Measurements from ENCODE around the gene FAM135A. TPM values are rescaled to one million over a fixed set of nuclear protein-coding genes. Genes with fewer than 3 reads are reported as not detected.
"Not testable (repeated sequence)": the region's sequence is repeated elsewhere in the genome, so short reads cannot be mapped to it uniquely, and the experiment has no call there.

Gene FAM135A
- total RNA-seq, 4 donors from 2014 or later: 52.2 to 119 (median 66.1) TPM

DNA sequence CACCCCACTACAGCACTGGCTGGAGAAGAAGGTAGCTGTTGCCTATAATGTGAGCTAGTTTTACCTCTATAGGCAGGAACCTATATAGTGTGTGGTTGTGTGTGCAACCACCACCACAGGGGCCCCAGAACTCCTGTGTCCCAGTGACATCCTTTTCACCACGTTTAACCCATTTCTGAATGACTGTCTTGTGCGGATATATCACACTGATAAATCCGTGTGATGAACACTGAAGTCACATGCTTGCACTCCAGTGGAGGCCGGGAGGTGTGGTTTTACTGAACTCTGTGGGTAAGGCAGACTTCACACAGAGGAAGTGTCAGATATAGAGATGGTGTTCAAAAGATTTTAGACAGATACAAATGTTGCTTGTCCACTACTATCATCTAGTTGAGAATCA is 185.9 kb downstream of the FAM135A start:
- TF ChIP-seq EP300 (IDR thresholded peaks at IDR 0.05) (no peak), POLR2AphosphoS5 (IDR thresholded peaks at IDR 0.05) (no peak), CTCF (IDR thresholded peaks at IDR 0.05) (no peak)
- no peak overlapping the region for H3K4me3 ChIP-seq
- DNase-seq (ENCODE audit: low spot score in 2 of 2): no peak
- 66% methylated on average over 4 of the region's 4 CpGs for WGBS
- no peaks in the 10 kb centered on the region for H3K27me3 ChIP-seq
- H3K9me3 ChIP-seq: no peaks in the 10 kb centered on the region
- H3K36me3 ChIP-seq: no peaks in the 10 kb centered on the region
- H3K27ac ChIP-seq: no peak overlapping the region
- H3K4me1 ChIP-seq: no peaks in the 10 kb centered on the region

DNA sequence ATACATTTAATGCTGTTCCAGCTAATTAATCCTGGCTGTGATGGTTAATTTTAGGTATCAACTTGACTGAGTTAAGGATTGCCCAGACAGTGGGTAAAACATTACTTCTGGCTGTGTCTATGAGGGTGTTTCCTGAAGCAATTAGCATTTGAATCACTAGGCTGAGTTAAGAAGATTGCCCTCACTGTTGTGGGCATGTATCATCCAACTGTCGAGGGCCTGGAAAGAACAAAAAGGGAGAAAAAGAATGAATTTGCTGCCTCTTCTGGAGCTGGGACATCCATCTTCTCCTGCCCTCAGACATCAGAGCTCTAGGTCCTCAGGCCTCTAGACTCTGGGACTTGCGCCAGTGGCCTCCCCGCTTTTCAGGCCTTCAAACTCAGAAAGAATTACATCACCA is 187.7 kb downstream of the FAM135A start:
- Histone ChIP-seq H3K4me3 (no peak overlapping the region), H3K36me3 (no peaks in the 10 kb centered on the region), H3K27ac (no peak overlapping the region), H3K9me3 (no peaks in the 10 kb centered on the region), H3K4me1 (no peaks in the 10 kb centered on the region), H3K27me3 (no peaks in the 10 kb centered on the region)
- DNase-seq (ENCODE audit: low spot score in 2 of 2): no peak
- TF ChIP-seq POLR2A (IDR thresholded peaks at IDR 0.05) (no peak), EP300 (IDR thresholded peaks at IDR 0.05) (no peak)
- 76% methylated on average over 3 of the region's 3 CpGs for WGBS

GRCh38 chr6:70604254-70604653 is 190.9 kb downstream of the FAM135A start:
- WGBS: 76% methylated on average over 4 of the region's 6 CpGs
- Histone ChIP-seq H3K36me3 (no peaks in the 10 kb centered on the region), H3K9me3 (no peaks in the 10 kb centered on the region), H3K4me3 (no peak overlapping the region), H3K4me1 (no peaks in the 10 kb centered on the region), H3K27ac (no peak overlapping the region), H3K27me3 (no peaks in the 10 kb centered on the region)
- TF ChIP-seq CTCF (IDR thresholded peaks at IDR 0.05): no peak
- TF ChIP-seq POLR2A (IDR thresholded peaks at IDR 0.05): no peak
- no peak for TF ChIP-seq EP300 (IDR thresholded peaks at IDR 0.05)
- no peak for TF ChIP-seq POLR2AphosphoS5 (IDR thresholded peaks at IDR 0.05)
- no peak for DNase-seq (ENCODE audit: low spot score in 2 of 2)

DNA sequence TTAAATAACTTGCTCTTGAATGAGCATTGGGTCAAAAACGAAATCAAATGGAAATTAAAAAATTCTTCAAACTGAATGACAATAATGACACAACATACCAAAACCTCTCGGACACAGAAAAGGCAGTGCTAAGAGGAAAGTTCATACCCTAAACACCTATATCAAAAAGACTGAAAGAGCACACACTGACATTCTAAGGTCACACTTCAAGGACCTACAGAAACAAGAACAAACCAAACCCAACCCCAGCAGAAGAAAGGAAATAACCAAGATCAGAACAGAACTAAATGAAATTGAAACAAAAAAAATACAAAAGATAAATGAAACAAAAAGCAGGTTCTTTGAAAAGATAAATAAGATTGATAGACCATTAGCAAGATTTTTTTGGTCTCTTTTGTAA is 194.1 kb downstream of the FAM135A start:
- not testable (repeated sequence) for DNase-seq (ENCODE audit: low spot score in 2 of 2); H3K27ac ChIP-seq; H3K4me1 ChIP-seq; H3K4me3 ChIP-seq; H3K27me3 ChIP-seq; H3K36me3 ChIP-seq; H3K9me3 ChIP-seq
- 76% methylated on average over 2 of the region's 2 CpGs for WGBS

DNA sequence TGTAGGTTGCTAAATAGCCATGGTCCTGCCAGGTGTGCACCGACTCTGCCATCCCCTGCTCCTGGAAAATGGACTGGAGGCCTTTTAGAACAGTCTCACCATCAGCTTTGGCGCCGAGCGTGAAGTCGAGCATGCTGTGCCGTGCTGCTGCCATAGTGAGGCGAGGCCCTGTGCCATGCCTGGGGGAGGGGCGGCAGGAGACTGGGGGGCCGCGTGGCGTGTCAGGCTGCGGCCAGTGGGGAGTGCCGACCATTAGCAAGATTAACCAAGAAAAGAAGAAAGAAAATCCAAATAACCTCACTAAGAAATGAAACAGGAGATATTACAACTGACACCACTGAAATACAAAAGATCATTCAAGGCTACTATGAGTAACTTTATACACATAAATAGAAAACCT is 195.9 kb downstream of the FAM135A start:
- not testable (repeated sequence) for DNase-seq (ENCODE audit: low spot score in 2 of 2); H3K9me3 ChIP-seq; H3K27ac ChIP-seq; H3K4me3 ChIP-seq; H3K36me3 ChIP-seq; H3K4me1 ChIP-seq; H3K27me3 ChIP-seq
- 91% methylated on average over 13 of the region's 13 CpGs for WGBS

Other genes starting within 250 kb of the FAM135A start
- not detected for gene COL9A1, start 110.4 kb upstream of the FAM135A start, total RNA-seq
- 10 to 100 TPM in 1 of 4 donors, 1 to 10 TPM in 3; 3.8 to 12.5 (median 6.6) TPM for gene SDHAF4, start 153.4 kb downstream of the FAM135A start, total RNA-seq

All from suprapubic skin (tissue), 4 donors.